A549 (cell line): ENCODE data around the gene RGMB. TPM values are rescaled to one million over a fixed set of nuclear protein-coding genes. Genes with fewer than 3 reads are reported as not detected.

Experiments
- ATAC-seq, 2 experiments: fragments of 200-7000 bp in 1 of 2; fragments of >200 bp in 1 of 2; cut with Nextera tagmentation in 1 of 2; cut with Tn5 transposase in 1 of 2; 3 replicates each; pipeline versions ENCODE4 v1.8.0 to v1.9.1; 2018 to 2020; ENCODE audit warnings: mild to moderate bottlenecking in 1 of 2, moderate library complexity in 1 of 2
- CTCF ChIA-PET: fragments of 300-600 bp; sonication (Branson Sonifier 250); formaldehyde crosslinking; extraction: SDS; loops from one replicate; lab custom pipeline; 2021; ENCODE audit warnings: antibody characterized with exemption, inconsistent platforms; lab: Yijun Ruan, JAX
- POLR2A ChIA-PET: fragments of 350-600 bp; formaldehyde crosslinking; extraction: SDS; loops from one replicate; lab custom pipeline; 2021; ENCODE audit warnings: antibody characterized with exemption, inconsistent platforms; lab: Yijun Ruan, JAX
- DNase-seq, 2 experiments: peaks; one replicate each; pipeline versions ENCODE4 v3.0.0 to v3.0.0-alpha.2; 2011 to 2016; ENCODE audit warnings: low read depth in 1 of 2, low spot score in 1 of 2
- FAIRE-seq: peaks from 2 replicates; lab custom pipeline; 2011; peaks lifted over from hg19 to GRCh38; lab: Jason Lieb, UNC
- H3K27ac ChIP-seq, 2 experiments: fragments of >200 bp; sonication (Bioruptor Twin); formaldehyde crosslinking; 3 replicates each; pipeline ENCODE4 v1.5.1; 2016 to 2017
- H3K4me1 ChIP-seq: fragments of >200 bp; sonication (Bioruptor Twin); formaldehyde crosslinking; 3 replicates; pipeline ENCODE4 v1.6.1; 2016
- H3K4me2 ChIP-seq: fragments of >200 bp; sonication (Bioruptor Twin); formaldehyde crosslinking; 3 replicates; pipeline ENCODE4 v1.6.1; 2016
- H3K4me3 ChIP-seq: fragments of >200 bp; sonication (Bioruptor Twin); formaldehyde crosslinking; 3 replicates; pipeline ENCODE4 v1.5.1; 2016
- H3K9me3 ChIP-seq: fragments of >200 bp; sonication (Bioruptor Twin); formaldehyde crosslinking; 3 replicates; pipeline ENCODE4 v1.6.1; 2016
- BCL3 ChIP-seq: fragments of >200 bp; sonication (Bioruptor Twin); formaldehyde crosslinking; IDR thresholded peaks from 3 replicates; pipeline ENCODE4 v1.6.1; 2016
- BHLHE40 ChIP-seq: IDR thresholded peaks from 2 replicates; pipeline ENCODE4 v1.6.1; 2012; ENCODE audit warnings: low read depth, low read length, inconsistent platforms
- CBX2 ChIP-seq: fragments of 200-600 bp; sonication (generic); IDR thresholded peaks from 2 replicates; pipeline ENCODE4 v1.6.1; 2016; ENCODE audit warnings: low read depth, mild to moderate bottlenecking, borderline replicate concordance
- CEBPB ChIP-seq, 2 experiments: fragments of >200 bp in 1 of 2; sonication (Bioruptor Twin) in 1 of 2; formaldehyde crosslinking in 1 of 2; IDR thresholded peaks; 2 replicates each; pipeline ENCODE4 v1.6.1; 2012 to 2016
- ESRRA ChIP-seq: fragments of 150-350 bp; IDR thresholded peaks from 2 replicates; pipeline ENCODE4 v1.6.1; 2014; ENCODE audit warnings: mild to moderate bottlenecking, low read length, borderline replicate concordance
- FOSB ChIP-seq: fragments of 250-450 bp; sonication (Bioruptor Pico); IDR thresholded peaks from 2 replicates; pipeline ENCODE4 v1.5.0; 2020; ENCODE audit warnings: mild to moderate bottlenecking, moderate library complexity
- FOXS1 ChIP-seq: fragments of 250-450 bp; sonication (Bioruptor Pico); IDR thresholded peaks from 2 replicates; pipeline ENCODE4 v1.5.0; 2020; ENCODE audit warnings: mild to moderate bottlenecking, moderate library complexity
- HDAC2 ChIP-seq: fragments of 200-600 bp; sonication (generic); IDR thresholded peaks from 2 replicates; pipeline ENCODE4 v1.6.1; 2016
- HOXB13 ChIP-seq: fragments of 250-450 bp; sonication (Bioruptor Pico); IDR thresholded peaks from 2 replicates; pipeline ENCODE4 v1.5.0; 2020; ENCODE audit warnings: low read depth, mild to moderate bottlenecking, moderate library complexity
- KDM1A ChIP-seq: fragments of 200-600 bp; sonication (generic); IDR thresholded peaks from 2 replicates; pipeline ENCODE4 v1.6.1; 2016; ENCODE audit warnings: low read depth, mild to moderate bottlenecking
- KDM5A ChIP-seq: fragments of 200-600 bp; sonication (generic); IDR thresholded peaks from 2 replicates; pipeline ENCODE4 v1.6.1; 2016; ENCODE audit warnings: antibody characterized with exemption, mild to moderate bottlenecking
- POLR2A ChIP-seq: IDR thresholded peaks from 2 replicates; pipeline ENCODE4 v1.6.1; 2012; ENCODE audit warnings: mild to moderate bottlenecking, low read length
- RCOR1 ChIP-seq: fragments of 150-350 bp; IDR thresholded peaks from 2 replicates; pipeline ENCODE4 v1.6.1; 2014; ENCODE audit warnings: antibody characterized with exemption, low read length, low read depth
- RFX5 ChIP-seq: fragments of 450-650 bp; IDR thresholded peaks from 2 replicates; pipeline ENCODE4 v1.7.1; 2014; ENCODE audit warnings: antibody characterized with exemption, mild to moderate bottlenecking, moderate library complexity
- RNF2 ChIP-seq: fragments of 200-600 bp; sonication (generic); IDR thresholded peaks from 2 replicates; pipeline ENCODE4 v1.6.1; 2016; ENCODE audit warnings: low read depth, mild to moderate bottlenecking, antibody characterized with exemption, moderate library complexity, borderline replicate concordance
- TP53 ChIP-seq: fragments of 250-450 bp; sonication (Bioruptor Pico); IDR thresholded peaks from 2 replicates; pipeline ENCODE4 v1.5.0; 2021; ENCODE audit warnings: mild to moderate bottlenecking, moderate library complexity
- USF2 ChIP-seq: fragments of 450-650 bp; IDR thresholded peaks from 2 replicates; pipeline ENCODE4 v1.6.1; 2014; ENCODE audit warnings: antibody characterized with exemption
- WGBS: methylation state at CpG from one replicate; pipeline ENCODE4 v1.1.6; 2017; ENCODE audit errors: missing lambda C conversion rate; 5-methylcytosine and 5-hydroxymethylcytosine counted together
- polyA plus RNA-seq, 4 experiments: library from polyadenylated mRNA; depleted of rRNA in 3 of 4; stranded (reverse); fragments of >200 nt; fragmentation: RNase III in 1 of 4; extraction: RNeasy Plus Mini Kit Qiagen cat#74134 plus additional on column Dnase treatment in 1 of 4; gene quantifications; 2 replicates in 3 of 4; 3 replicates in 1 of 4; pipeline ENCODE4 v1.2.3, GENCODE V29; 2011 to 2017
- TF ChIP-seq, protein P1 (sequence below): fragments of >200 bp; sonication (Bioruptor Twin); formaldehyde crosslinking; IDR thresholded peaks from 2 replicates; pipeline ENCODE4 v1.6.1; 2016
- TF ChIP-seq, protein P2 (sequence below): fragments of >200 bp; sonication (Bioruptor Twin); formaldehyde crosslinking; IDR thresholded peaks from 3 replicates; pipeline ENCODE4 v1.5.1; 2016
- TF ChIP-seq, protein P3 (sequence below): fragments of 200-600 bp; sonication (generic); IDR thresholded peaks from 2 replicates; pipeline ENCODE4 v1.6.1; 2016; ENCODE audit warnings: antibody characterized with exemption, mild to moderate bottlenecking, moderate library complexity

RGMB gene
- polyA plus RNA-seq, 2 of the 4 experiments (the other 2 are of a cell fraction), result 5.3 to 5.6 TPM

- Histone ChIP-seq H3K4me2 (no peak overlapping the region), H3K4me1 (no peaks in the 10 kb centered on the region), H3K4me3 (no peak overlapping the region), H3K9me3 (no peaks in the 10 kb centered on the region), H3K27ac (no peak overlapping the region)
- FAIRE-seq (no peak), ATAC-seq (no peak), DNase-seq (no peak)
- CTCF ChIA-PET, result interaction anchor here (6.5 kb wide), 1 partner anchor 11 kb away, joined by 39 read pairs; no protein-coding TSS in a partner anchor
- no peak for TF ChIP-seq RNF2
- TF ChIP-seq RCOR1, result no peak
- TF ChIP-seq CEBPB (IDR thresholded peaks at IDR 0.05), result no peak
- no peak for TF ChIP-seq KDM1A
- TF ChIP-seq BHLHE40, result no peak
- TF ChIP-seq CBX2, result no peak
- no peak for TF ChIP-seq KDM5A
- TF ChIP-seq ESRRA, result no peak
- TF ChIP-seq, protein P1, sequence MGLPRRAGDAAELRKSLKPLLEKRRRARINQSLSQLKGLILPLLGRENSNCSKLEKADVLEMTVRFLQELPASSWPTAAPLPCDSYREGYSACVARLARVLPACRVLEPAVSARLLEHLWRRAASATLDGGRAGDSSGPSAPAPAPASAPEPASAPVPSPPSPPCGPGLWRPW, result no peak
- POLR2A ChIA-PET, result no interaction called here
Observed at GRCh38 chr5:98784411-98784810, 10.9 kb downstream of the RGMB start.

GRCh38 chr5:98785244-98785643, 11.8 kb downstream of the RGMB start:
- Histone ChIP-seq H3K9me3 (no peaks in the 10 kb centered on the region), H3K4me3 (no peak overlapping the region), H3K4me1 (no peaks in the 10 kb centered on the region), H3K4me2 (no peak overlapping the region)
- CTCF ChIA-PET, result interaction anchor here (1.1 to 6.5 kb wide), 3 partner anchors 8 to 11 kb away, joined by 3 to 39 read pairs (median 4); no protein-coding TSS in a partner anchor
- WGBS, result 94% methylated on average over 3 of the region's 3 CpGs
- no peak for DNase-seq
- no peak for FAIRE-seq
- TF ChIP-seq USF2 (no peak), RFX5 (no peak)
- TF ChIP-seq, all 56 proteins: peak for 0
- H3K27ac ChIP-seq, result no peak overlapping the region
- POLR2A ChIA-PET, result no interaction called here
- ATAC-seq, result no peak

- no peak overlapping the region for H3K27ac ChIP-seq
- no peaks in the 10 kb centered on the region for H3K4me1 ChIP-seq
- WGBS, result 88% methylated on average over 4 of the region's 4 CpGs
- H3K4me2 ChIP-seq, result no peak overlapping the region
- ChIA-PET CTCF (interaction anchor here (1.1 to 11.4 kb wide), 4 partner anchors 9 to 17 kb away, joined by 3 to 127 read pairs (median 22); no protein-coding TSS in a partner anchor), POLR2A (no interaction called here)
- no peak for FAIRE-seq
- DNase-seq, result no peak
- ATAC-seq, result no peak
- H3K9me3 ChIP-seq, result no peaks in the 10 kb centered on the region
- H3K4me3 ChIP-seq, result no peak overlapping the region
- no peak for TF ChIP-seq POLR2A
- TF ChIP-seq, protein P2, sequence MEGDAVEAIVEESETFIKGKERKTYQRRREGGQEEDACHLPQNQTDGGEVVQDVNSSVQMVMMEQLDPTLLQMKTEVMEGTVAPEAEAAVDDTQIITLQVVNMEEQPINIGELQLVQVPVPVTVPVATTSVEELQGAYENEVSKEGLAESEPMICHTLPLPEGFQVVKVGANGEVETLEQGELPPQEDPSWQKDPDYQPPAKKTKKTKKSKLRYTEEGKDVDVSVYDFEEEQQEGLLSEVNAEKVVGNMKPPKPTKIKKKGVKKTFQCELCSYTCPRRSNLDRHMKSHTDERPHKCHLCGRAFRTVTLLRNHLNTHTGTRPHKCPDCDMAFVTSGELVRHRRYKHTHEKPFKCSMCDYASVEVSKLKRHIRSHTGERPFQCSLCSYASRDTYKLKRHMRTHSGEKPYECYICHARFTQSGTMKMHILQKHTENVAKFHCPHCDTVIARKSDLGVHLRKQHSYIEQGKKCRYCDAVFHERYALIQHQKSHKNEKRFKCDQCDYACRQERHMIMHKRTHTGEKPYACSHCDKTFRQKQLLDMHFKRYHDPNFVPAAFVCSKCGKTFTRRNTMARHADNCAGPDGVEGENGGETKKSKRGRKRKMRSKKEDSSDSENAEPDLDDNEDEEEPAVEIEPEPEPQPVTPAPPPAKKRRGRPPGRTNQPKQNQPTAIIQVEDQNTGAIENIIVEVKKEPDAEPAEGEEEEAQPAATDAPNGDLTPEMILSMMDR, result no peak
- TF ChIP-seq HDAC2, result no peak
- no peak for TF ChIP-seq CBX2
- no peak for TF ChIP-seq FOSB (CRISPR knock-in tag)
- TF ChIP-seq, protein P3, sequence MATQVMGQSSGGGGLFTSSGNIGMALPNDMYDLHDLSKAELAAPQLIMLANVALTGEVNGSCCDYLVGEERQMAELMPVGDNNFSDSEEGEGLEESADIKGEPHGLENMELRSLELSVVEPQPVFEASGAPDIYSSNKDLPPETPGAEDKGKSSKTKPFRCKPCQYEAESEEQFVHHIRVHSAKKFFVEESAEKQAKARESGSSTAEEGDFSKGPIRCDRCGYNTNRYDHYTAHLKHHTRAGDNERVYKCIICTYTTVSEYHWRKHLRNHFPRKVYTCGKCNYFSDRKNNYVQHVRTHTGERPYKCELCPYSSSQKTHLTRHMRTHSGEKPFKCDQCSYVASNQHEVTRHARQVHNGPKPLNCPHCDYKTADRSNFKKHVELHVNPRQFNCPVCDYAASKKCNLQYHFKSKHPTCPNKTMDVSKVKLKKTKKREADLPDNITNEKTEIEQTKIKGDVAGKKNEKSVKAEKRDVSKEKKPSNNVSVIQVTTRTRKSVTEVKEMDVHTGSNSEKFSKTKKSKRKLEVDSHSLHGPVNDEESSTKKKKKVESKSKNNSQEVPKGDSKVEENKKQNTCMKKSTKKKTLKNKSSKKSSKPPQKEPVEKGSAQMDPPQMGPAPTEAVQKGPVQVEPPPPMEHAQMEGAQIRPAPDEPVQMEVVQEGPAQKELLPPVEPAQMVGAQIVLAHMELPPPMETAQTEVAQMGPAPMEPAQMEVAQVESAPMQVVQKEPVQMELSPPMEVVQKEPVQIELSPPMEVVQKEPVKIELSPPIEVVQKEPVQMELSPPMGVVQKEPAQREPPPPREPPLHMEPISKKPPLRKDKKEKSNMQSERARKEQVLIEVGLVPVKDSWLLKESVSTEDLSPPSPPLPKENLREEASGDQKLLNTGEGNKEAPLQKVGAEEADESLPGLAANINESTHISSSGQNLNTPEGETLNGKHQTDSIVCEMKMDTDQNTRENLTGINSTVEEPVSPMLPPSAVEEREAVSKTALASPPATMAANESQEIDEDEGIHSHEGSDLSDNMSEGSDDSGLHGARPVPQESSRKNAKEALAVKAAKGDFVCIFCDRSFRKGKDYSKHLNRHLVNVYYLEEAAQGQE, result no peak
- no peak for TF ChIP-seq FOXS1 (CRISPR knock-in tag)
- TF ChIP-seq BCL3, result no peak
- TF ChIP-seq HOXB13 (CRISPR knock-in tag), result no peak
- no peak for TF ChIP-seq TP53 (CRISPR knock-in tag)
Observed at GRCh38 chr5:98786191-98786853, 12.9 kb downstream of the RGMB start.
